ENCODE results near the gene FOXN1. TPM values are rescaled to one million over a fixed set of nuclear protein-coding genes. Genes with fewer than 3 reads are reported as not detected.

The FOXN1 gene
- total RNA-seq, 2 experiments from 2014 or later, result not detected

- H3K36me3 Mint-ChIP-seq (ENCODE audit: low read depth), result no peaks in the 10 kb centered on the region
- no peak overlapping the region for H3K27ac Mint-ChIP-seq
- POLR2A ChIA-PET, result interaction anchor here (1.3 kb wide), 1 partner anchor 150 kb away, joined by 3 read pairs; the partner anchor contains the start of gene BLTP2
- H3K4me1 Mint-ChIP-seq (ENCODE audit: low read depth), result no peaks in the 10 kb centered on the region
- H3K4me3 Mint-ChIP-seq, result no peak overlapping the region
- no peak for DNase-seq
- intact Hi-C loops (cut with micrococcal nuclease), result no loop called here
- H3K9me3 Mint-ChIP-seq, result no peaks in the 10 kb centered on the region
- no peak for ATAC-seq
- peaks cover 2% of the 10 kb centered on the region for H3K27me3 Mint-ChIP-seq
- TF ChIP-seq CTCF (IDR thresholded peaks at IDR 0.05), result no peak
- CTCF ChIA-PET, result interaction anchor here (0.7 to 3.5 kb wide), 13 partner anchors 7 to 117 kb away, joined by 3 to 11 read pairs (median 5); partner anchors contain the start of gene FOXN1
Measured at GRCh38 chr17:28495635-28496034, 10.5 kb upstream of the FOXN1 start.

DNA sequence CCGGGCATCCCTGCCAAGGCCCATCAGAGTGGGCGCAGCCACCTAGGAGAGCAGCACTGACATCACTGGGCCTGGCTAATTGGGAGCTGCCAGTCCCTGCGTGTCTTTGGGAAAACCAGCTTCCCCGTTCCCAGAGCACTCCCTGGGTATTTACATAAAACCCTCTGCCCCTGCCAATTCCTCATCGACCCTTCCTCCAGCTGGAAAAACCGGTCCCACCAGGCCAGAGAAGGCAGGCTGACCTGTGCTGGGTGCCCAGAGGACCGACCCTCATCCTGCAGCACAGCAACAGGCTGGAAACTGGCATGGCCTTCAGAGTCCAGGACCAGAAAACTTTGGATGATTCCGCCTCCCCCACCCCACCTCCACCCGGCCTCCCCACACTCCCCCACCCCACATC lies 8.2 kb upstream of the FOXN1 start:
- intact Hi-C loops (cut with micrococcal nuclease), result no loop called here
- H3K4me1 Mint-ChIP-seq (ENCODE audit: low read depth), result no peaks in the 10 kb centered on the region
- H3K9me3 Mint-ChIP-seq, result no peaks in the 10 kb centered on the region
- DNase-seq, result no peak
- no peak overlapping the region for H3K27ac Mint-ChIP-seq
- no peaks in the 10 kb centered on the region for H3K27me3 Mint-ChIP-seq
- no peak for ATAC-seq
- no peak overlapping the region for H3K4me3 Mint-ChIP-seq
- ChIA-PET POLR2A (interaction anchor here (1.4 kb wide), 1 partner anchor 13 kb away, joined by 3 read pairs; no protein-coding TSS in a partner anchor), CTCF (interaction anchor here (1.0 to 1.6 kb wide), 2 partner anchors 14 to 42 kb away, joined by 3 to 4 read pairs; no protein-coding TSS in a partner anchor)
- TF ChIP-seq CTCF (IDR thresholded peaks at IDR 0.05), result no peak
- H3K36me3 Mint-ChIP-seq (ENCODE audit: low read depth), result no peaks in the 10 kb centered on the region

DNA sequence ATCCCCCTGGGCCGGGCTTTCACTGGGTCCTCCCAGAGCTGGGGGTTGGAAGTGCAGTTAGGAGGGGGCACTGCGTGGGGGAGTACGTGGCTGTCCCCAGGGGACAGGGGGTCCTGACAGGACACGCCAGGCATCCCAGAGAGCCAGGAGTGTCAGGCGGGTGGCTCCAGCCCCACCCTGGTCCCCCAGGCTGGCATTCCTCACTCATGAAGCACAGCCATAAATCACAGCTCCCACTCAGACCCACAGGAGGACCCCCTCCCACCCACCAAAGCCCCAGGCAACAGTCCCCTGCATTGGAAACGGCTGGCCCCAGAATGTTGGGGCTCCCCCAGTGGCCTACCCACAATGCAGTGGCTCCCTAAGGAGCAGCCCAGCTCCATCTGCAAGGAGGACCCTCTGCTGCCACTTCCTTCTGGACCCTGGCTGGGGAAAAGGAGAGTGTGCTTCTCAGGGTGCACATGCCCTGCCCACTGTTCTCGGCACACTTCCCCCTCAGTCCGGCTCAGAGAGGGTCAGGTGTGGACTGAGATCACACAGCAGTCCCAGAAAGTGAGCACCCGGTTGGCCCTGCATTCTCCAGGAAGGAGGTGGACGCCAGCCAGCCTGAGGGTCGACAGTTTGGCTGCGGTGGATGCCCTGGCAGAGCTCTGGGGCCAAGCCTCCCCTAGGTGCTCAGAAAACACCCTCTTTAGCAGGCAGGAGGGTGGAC lies 7.3 kb upstream of the FOXN1 start:
- H3K4me3 Mint-ChIP-seq, result no peak overlapping the region
- no peaks in the 10 kb centered on the region for H3K36me3 Mint-ChIP-seq (ENCODE audit: low read depth)
- no peak for TF ChIP-seq CTCF (IDR thresholded peaks at IDR 0.05)
- ATAC-seq, result no peak
- H3K27ac Mint-ChIP-seq, result no peak overlapping the region
- POLR2A ChIA-PET, result interaction anchor here (1.4 kb wide), 1 partner anchor 14 kb away, joined by 3 read pairs; no protein-coding TSS in a partner anchor
- CTCF ChIA-PET, result interaction anchor here (1.4 kb wide), 1 partner anchor 42 kb away, joined by 3 read pairs; no protein-coding TSS in a partner anchor
- no peaks in the 10 kb centered on the region for H3K27me3 Mint-ChIP-seq
- no peaks in the 10 kb centered on the region for H3K9me3 Mint-ChIP-seq
- DNase-seq, result no peak
- intact Hi-C loops (cut with micrococcal nuclease), result no loop called here
- H3K4me1 Mint-ChIP-seq (ENCODE audit: low read depth), result no peaks in the 10 kb centered on the region

GRCh38 chr17:28499364-28499664 lies 6.8 kb upstream of the FOXN1 start:
- Mint-ChIP-seq H3K36me3 (ENCODE audit: low read depth) (no peaks in the 10 kb centered on the region), H3K4me3 (no peak overlapping the region), H3K27me3 (no peaks in the 10 kb centered on the region), H3K27ac (no peak overlapping the region), H3K4me1 (ENCODE audit: low read depth) (no peaks in the 10 kb centered on the region), H3K9me3 (no peaks in the 10 kb centered on the region)
- POLR2A ChIA-PET, result no interaction called here
- intact Hi-C loops (cut with micrococcal nuclease), result no loop called here
- ATAC-seq, result no peak
- no peak for DNase-seq
- TF ChIP-seq CTCF (IDR thresholded peaks at IDR 0.05), result no peak
- CTCF ChIA-PET, result interaction anchor here (1.4 kb wide), 1 partner anchor 42 kb away, joined by 3 read pairs; no protein-coding TSS in a partner anchor

- intact Hi-C loops (cut with micrococcal nuclease), result no loop called here
- CTCF ChIA-PET, result interaction anchor here (1.4 to 1.6 kb wide), 2 partner anchors 41 kb away, joined by 3 to 4 read pairs; no protein-coding TSS in a partner anchor
Measured at GRCh38 chr17:28499684-28500357, 6.3 kb upstream of the FOXN1 start.

More at GRCh38 chr17:28499684-28500357, 6.3 kb upstream of the FOXN1 start:
- Mint-ChIP-seq H3K36me3 (ENCODE audit: low read depth) (no peaks in the 10 kb centered on the region), H3K27me3 (no peaks in the 10 kb centered on the region), H3K27ac (no peak overlapping the region), H3K9me3 (no peaks in the 10 kb centered on the region), H3K4me1 (ENCODE audit: low read depth) (no peaks in the 10 kb centered on the region), H3K4me3 (no peak overlapping the region)
- no peak for TF ChIP-seq CTCF (IDR thresholded peaks at IDR 0.05)
- ATAC-seq (no peak), DNase-seq (no peak)
- POLR2A ChIA-PET, result no interaction called here

Measured in activated CD8-positive, alpha-beta T cell treated with anti-CD3 and anti-CD28 coated beads for 36 hours (primary cell).